Liver (tissue), 3 donors: Measurements from ENCODE around the gene PLXNA2.

Experiments
- CTCF ChIP-seq: fragments of 150-350 bp; IDR thresholded peaks from 2 replicates; pipeline ENCODE4 v1.5.1; 2017; ENCODE audit warnings: improper control_type of control experiment, low read depth, low read length; ENCODE audit not compliant: missing input control
- GABPA ChIP-seq, 2 donors: IDR thresholded peaks in 1 of 2; conservative IDR thresholded peaks in 1 of 2; 2 replicates each; pipeline ENCODE4 v1.6.1; 2016; ENCODE audit warnings: antibody characterized with exemption in 2 of 2, mild to moderate bottlenecking in 1 of 2, moderate library complexity in 1 of 2
- TAF1 ChIP-seq: conservative IDR thresholded peaks from 2 replicates; pipeline ENCODE4 v1.6.1; 2016; ENCODE audit warnings: antibody characterized with exemption, mild to moderate bottlenecking
- YY1 ChIP-seq: IDR thresholded peaks from 2 replicates; pipeline ENCODE4 v1.6.1; 2016; ENCODE audit warnings: antibody characterized with exemption, mild to moderate bottlenecking
- TF ChIP-seq, protein P1 (sequence below): IDR thresholded peaks from 2 replicates; pipeline ENCODE4 v1.6.1; 2016; ENCODE audit warnings: antibody characterized with exemption
- donor health status: healthy.
- donor health status: healthy.

- TF ChIP-seq CTCF (no peak), YY1 (no peak), GABPA (IDR thresholded peaks at IDR 0.05 in 1 of 2, conservative IDR thresholded peaks at IDR 0.05 in 1 of 2) (no peak), TAF1 (no peak)
- TF ChIP-seq, protein P1, sequence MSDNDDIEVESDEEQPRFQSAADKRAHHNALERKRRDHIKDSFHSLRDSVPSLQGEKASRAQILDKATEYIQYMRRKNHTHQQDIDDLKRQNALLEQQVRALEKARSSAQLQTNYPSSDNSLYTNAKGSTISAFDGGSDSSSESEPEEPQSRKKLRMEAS = no peak
Measured at GRCh38 chr1:208054911-208055379, 189.2 kb downstream of the PLXNA2 start.
